PC-3 (cell line): ENCODE results near the gene KDM6A. TPM values are rescaled to one million over a fixed set of nuclear protein-coding genes. Genes with fewer than 3 reads are reported as not detected.
"Not testable (repeated sequence)": the region's sequence is repeated elsewhere in the genome, so short reads cannot be mapped to it uniquely, and the experiment has no call there.

Experiments
- ATAC-seq: fragments of 200-7000 bp; cut with Tn5 transposase; 2 replicates; pipeline ENCODE4 v1.9.1; 2020; ENCODE audit warnings: mild to moderate bottlenecking, moderate library complexity
- BruUV-seq: library from RNA; stranded (reverse); fragments of 400-500 nt; replicated peaks from 2 replicates; lab custom pipeline; 2021; lab: Mats Ljungman, UMichigan
- CTCF ChIA-PET: fragments of 300-600 bp; sonication (Branson Sonifier 250); formaldehyde crosslinking; loops from one replicate; lab custom pipeline; 2022; ENCODE audit warnings: antibody characterized with exemption; lab: Charles Lee
- POLR2A ChIA-PET: fragments of 300-600 bp; sonication (Branson Sonifier 250); formaldehyde crosslinking; loops from one replicate; lab custom pipeline; 2022; ENCODE audit warnings: antibody characterized with exemption; ENCODE audit not compliant: unreplicated experiment; lab: Charles Lee
- DNase-seq: peaks from one replicate; pipeline ENCODE4 v3.0.0-alpha.2; 2015
- H2AFZ ChIP-seq: fragments of 300-600 bp; sonication (generic); 2 replicates; pipeline ENCODE4 v1.6.0; 2016; ENCODE audit warnings: antibody characterized with exemption, low read length
- H3F3A ChIP-seq: fragments of 300-600 bp; sonication (generic); one replicate; pipeline ENCODE4 v1.6.0; 2017; ENCODE audit warnings: antibody characterized with exemption, low read length, control low read depth, mild to moderate bottlenecking; ENCODE audit not compliant: unreplicated experiment
- H3K27ac ChIP-seq: fragments of 300-600 bp; sonication (generic); 2 replicates; pipeline ENCODE4 v1.5.1; 2016; ENCODE audit warnings: mild to moderate bottlenecking, low read length
- H3K27me3 ChIP-seq: fragments of 300-600 bp; sonication (generic); 2 replicates; pipeline ENCODE4 v1.6.1; 2016; ENCODE audit warnings: low read length, mixed read lengths
- H3K36me3 ChIP-seq: fragments of 300-600 bp; sonication (generic); 2 replicates; pipeline ENCODE4 v1.6.1; 2016; ENCODE audit warnings: low read depth, mixed run types, low read length, mixed read lengths
- H3K4me1 ChIP-seq: fragments of 300-600 bp; sonication (generic); 2 replicates; pipeline ENCODE4 v1.5.1; 2016; ENCODE audit warnings: low read length; ENCODE audit not compliant: insufficient read depth
- H3K4me2 ChIP-seq: fragments of 300-600 bp; sonication (generic); 2 replicates; pipeline ENCODE4 v1.6.0; 2016; ENCODE audit warnings: low read length
- H3K4me3 ChIP-seq: fragments of 300-600 bp; sonication (generic); 2 replicates; pipeline ENCODE4 v1.5.1; 2016; ENCODE audit warnings: mild to moderate bottlenecking, low read length, mixed read lengths
- H3K79me2 ChIP-seq: fragments of 300-600 bp; sonication (generic); 2 replicates; pipeline ENCODE4 v1.6.1; 2017; ENCODE audit warnings: low read length, mixed read lengths
- H3K9ac ChIP-seq: fragments of 300-600 bp; sonication (generic); 2 replicates; pipeline ENCODE4 v1.6.0; 2016; ENCODE audit warnings: mild to moderate bottlenecking, low read length
- H3K9me2 ChIP-seq: fragments of 300-600 bp; sonication (generic); replicated peaks from 2 replicates; pipeline ENCODE4 v1.6.1; 2016; ENCODE audit warnings: mixed run types, low read length, mixed read lengths
- H3K9me3 ChIP-seq: fragments of 300-600 bp; sonication (generic); 2 replicates; pipeline ENCODE4 v1.6.1; 2016; ENCODE audit warnings: low read length, mixed read lengths
- H4K20me1 ChIP-seq: fragments of 300-600 bp; sonication (generic); 2 replicates; pipeline ENCODE4 v1.6.1; 2016; ENCODE audit warnings: low read length, mixed read lengths
- EZH2 ChIP-seq: fragments of 300-600 bp; sonication (generic); IDR thresholded peaks from one replicate; pipeline ENCODE4 v1.6.1; 2017; ENCODE audit warnings: antibody characterized with exemption, mild to moderate bottlenecking, low read length; ENCODE audit not compliant: unreplicated experiment
- EZH2phosphoT487 ChIP-seq: fragments of 300-600 bp; sonication (generic); IDR thresholded peaks from 2 replicates; pipeline ENCODE4 v1.6.1; 2018; ENCODE audit warnings: mild to moderate bottlenecking, antibody characterized with exemption, low read length, borderline replicate concordance
- intact Hi-C: fragments of 100-400 bp; cut with micrococcal nuclease; formaldehyde crosslinking; loops from 2 replicates; pipeline ENCODE4 v1.9.0; 2023
- total RNA-seq: library from RNA; depleted of rRNA; stranded (reverse); fragments of >200 nt; gene quantifications from 2 replicates; pipeline ENCODE4 v1.2.3, GENCODE V29; 2014
- TF ChIP-seq, protein P1 (sequence below): fragments of 300-600 bp; sonication (generic); conservative IDR thresholded peaks from 2 replicates; pipeline ENCODE4 v1.5.1; 2017; ENCODE audit warnings: antibody characterized with exemption, low read depth, mild to moderate bottlenecking, low read length

Gene KDM6A
- total RNA-seq, 1 experiment from 2014 or later = 31.3 TPM

DNA sequence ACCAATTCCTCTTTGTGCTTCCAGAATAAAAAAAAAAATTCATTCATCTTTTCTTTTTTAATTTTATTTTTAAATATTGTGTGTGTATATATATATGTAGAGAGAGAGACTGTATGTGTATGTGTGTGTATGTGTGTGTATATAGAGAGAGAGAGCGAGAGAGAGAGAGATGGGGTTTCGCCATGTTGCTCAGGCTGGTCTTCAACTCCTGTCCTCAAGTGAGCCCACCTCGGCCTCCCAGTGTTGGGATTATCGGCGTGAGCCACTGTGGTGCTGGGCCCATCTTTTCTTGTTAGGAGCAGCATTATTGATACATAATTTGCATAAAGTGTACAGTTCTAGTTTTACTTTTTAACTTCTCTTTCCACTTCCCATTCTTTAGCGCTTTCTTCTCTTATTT is 33.6 kb downstream of the KDM6A start:
- Histone ChIP-seq H3K9ac (no peak overlapping the region), H3F3A (peaks cover 3% of the 10 kb centered on the region), H3K9me2 (no peaks in the 10 kb centered on the region), H3K4me3 (no peak overlapping the region), H3K4me1 (peaks cover 12% of the 10 kb centered on the region), H3K27me3 (no peaks in the 10 kb centered on the region), H3K4me2 (no peak overlapping the region), H3K79me2 (peaks cover 91% of the 10 kb centered on the region), H4K20me1 (peaks cover 45% of the 10 kb centered on the region), H3K27ac (no peak overlapping the region), H3K36me3 (peaks cover 3% of the 10 kb centered on the region), H2AFZ (no peak overlapping the region), H3K9me3 (no peaks in the 10 kb centered on the region)
- no TSS peak for BruUV-seq
- POLR2A ChIA-PET = no interaction called here
- CTCF ChIA-PET = no interaction called here
- ATAC-seq = no peak
- intact Hi-C loops = no loop called here
- no peak for DNase-seq
- TF ChIP-seq EZH2 (no peak), EZH2phosphoT487 (no peak)
- TF ChIP-seq, protein P1, sequence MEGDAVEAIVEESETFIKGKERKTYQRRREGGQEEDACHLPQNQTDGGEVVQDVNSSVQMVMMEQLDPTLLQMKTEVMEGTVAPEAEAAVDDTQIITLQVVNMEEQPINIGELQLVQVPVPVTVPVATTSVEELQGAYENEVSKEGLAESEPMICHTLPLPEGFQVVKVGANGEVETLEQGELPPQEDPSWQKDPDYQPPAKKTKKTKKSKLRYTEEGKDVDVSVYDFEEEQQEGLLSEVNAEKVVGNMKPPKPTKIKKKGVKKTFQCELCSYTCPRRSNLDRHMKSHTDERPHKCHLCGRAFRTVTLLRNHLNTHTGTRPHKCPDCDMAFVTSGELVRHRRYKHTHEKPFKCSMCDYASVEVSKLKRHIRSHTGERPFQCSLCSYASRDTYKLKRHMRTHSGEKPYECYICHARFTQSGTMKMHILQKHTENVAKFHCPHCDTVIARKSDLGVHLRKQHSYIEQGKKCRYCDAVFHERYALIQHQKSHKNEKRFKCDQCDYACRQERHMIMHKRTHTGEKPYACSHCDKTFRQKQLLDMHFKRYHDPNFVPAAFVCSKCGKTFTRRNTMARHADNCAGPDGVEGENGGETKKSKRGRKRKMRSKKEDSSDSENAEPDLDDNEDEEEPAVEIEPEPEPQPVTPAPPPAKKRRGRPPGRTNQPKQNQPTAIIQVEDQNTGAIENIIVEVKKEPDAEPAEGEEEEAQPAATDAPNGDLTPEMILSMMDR = no peak

DNA sequence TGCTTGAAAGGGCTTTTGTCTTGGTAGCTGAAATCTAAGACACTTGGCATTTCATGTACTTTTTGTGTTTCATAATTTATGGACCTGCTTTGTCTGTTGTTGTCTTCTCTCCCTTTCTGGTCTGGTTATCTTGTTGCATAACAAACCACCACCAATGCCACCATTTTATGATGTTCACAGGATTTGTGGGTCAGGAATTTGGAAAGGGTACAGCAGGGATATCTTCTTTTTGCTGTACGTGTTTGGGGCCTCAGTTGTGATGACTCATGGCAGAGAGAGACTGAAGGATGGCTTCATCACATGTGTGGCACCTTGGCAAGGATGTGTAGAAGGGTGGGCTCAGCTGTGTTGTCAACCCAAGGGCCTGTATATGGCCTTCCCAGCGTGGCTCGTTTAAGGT is 35.2 kb downstream of the KDM6A start:
- no peaks in the 10 kb centered on the region for H3F3A ChIP-seq
- TF ChIP-seq EZH2 (no peak), EZH2phosphoT487 (no peak)
- TF ChIP-seq, protein P1 = no peak
- peaks cover 91% of the 10 kb centered on the region for H3K79me2 ChIP-seq
- no peak overlapping the region for H3K4me2 ChIP-seq
- H3K4me1 ChIP-seq = peaks cover 12% of the 10 kb centered on the region
- ATAC-seq (no peak), DNase-seq (no peak)
- H3K36me3 ChIP-seq = 0 out of 2 replicates have a peak, but pooled peaks cover 3% of the 10 kb centered on the region
- H4K20me1 ChIP-seq = peaks cover 45% of the 10 kb centered on the region
- no peaks in the 10 kb centered on the region for H3K27me3 ChIP-seq
- ChIA-PET POLR2A (no interaction called here), CTCF (no interaction called here)
- no peak overlapping the region for H3K9ac ChIP-seq
- no peak overlapping the region for H2AFZ ChIP-seq
- no peaks in the 10 kb centered on the region for H3K9me3 ChIP-seq
- intact Hi-C loops = no loop called here
- no peaks in the 10 kb centered on the region for H3K9me2 ChIP-seq
- no peak overlapping the region for H3K4me3 ChIP-seq
- H3K27ac ChIP-seq = no peak overlapping the region
- BruUV-seq = no TSS peak

DNA sequence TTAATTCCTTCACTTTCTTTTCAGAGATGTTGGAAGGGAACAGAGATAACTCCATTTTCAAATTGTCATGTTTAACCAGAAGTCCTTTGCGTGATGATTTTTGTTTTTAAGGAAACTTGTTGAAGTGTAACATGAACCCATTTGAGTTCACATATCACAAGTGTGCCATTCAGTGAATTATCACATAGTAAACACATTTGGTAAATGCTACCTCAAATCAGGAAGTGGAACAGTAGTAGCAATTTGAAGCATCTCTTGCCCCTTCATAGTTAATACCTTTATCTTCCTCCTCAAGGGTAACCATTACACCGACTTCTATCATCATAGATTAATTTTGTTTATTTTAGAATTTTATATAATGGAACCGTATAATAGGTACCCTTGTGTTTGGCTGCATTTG is 35.8 kb downstream of the KDM6A start:
- Histone ChIP-seq H2AFZ (no peak overlapping the region), H3K9me2 (no peaks in the 10 kb centered on the region), H3K79me2 (peaks cover 91% of the 10 kb centered on the region), H3K4me1 (peaks cover 7% of the 10 kb centered on the region), H3K4me3 (no peak overlapping the region), H3K4me2 (no peak overlapping the region), H4K20me1 (peaks cover 45% of the 10 kb centered on the region), H3K9ac (no peak overlapping the region), H3K27me3 (no peaks in the 10 kb centered on the region), H3K9me3 (no peaks in the 10 kb centered on the region), H3F3A (no peaks in the 10 kb centered on the region), H3K36me3 (0 out of 2 replicates have a peak, but pooled peaks cover 3% of the 10 kb centered on the region), H3K27ac (no peak overlapping the region)
- DNase-seq (no peak), ATAC-seq (no peak)
- BruUV-seq = no TSS peak
- POLR2A ChIA-PET = no interaction called here
- TF ChIP-seq, protein P1 = no peak
- TF ChIP-seq EZH2 = no peak
- no peak for TF ChIP-seq EZH2phosphoT487
- CTCF ChIA-PET = no interaction called here
- intact Hi-C loops = no loop called here

DNA sequence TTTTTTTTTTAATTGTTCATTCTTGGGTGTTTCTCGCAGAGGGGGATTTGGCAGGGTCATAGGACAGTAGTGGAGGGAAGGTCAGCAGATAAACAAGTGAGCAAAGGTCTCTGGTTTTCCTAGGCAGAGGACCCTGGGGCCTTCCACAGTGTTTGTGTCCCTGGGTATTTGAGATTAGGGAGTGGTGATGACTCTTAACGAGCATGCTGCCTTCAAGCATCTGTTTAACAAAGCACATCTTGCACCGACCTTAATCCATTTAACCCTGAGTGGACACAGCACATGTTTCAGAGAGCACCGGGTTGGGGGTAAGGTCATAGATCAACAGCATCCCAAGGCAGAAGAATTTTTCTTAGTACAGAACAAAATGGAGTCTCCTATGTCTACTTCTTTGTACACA is 37.5 kb downstream of the KDM6A start:
- H3K36me3 ChIP-seq, H3K4me1 ChIP-seq, H3K9ac ChIP-seq, H3K27me3 ChIP-seq, CTCF ChIA-PET, H3K9me2 ChIP-seq, intact Hi-C loops, BruUV-seq, H3F3A ChIP-seq, H3K4me2 ChIP-seq, DNase-seq, POLR2A ChIA-PET, H3K9me3 ChIP-seq, H2AFZ ChIP-seq, H3K4me3 ChIP-seq, ATAC-seq, H3K27ac ChIP-seq: not testable (repeated sequence)
- peaks cover 91% of the 10 kb centered on the region for H3K79me2 ChIP-seq
- peaks cover 44% of the 10 kb centered on the region for H4K20me1 ChIP-seq
